K562 (cell line): ENCODE measurements around the gene ATP2A1. TPM values are rescaled to one million over a fixed set of nuclear protein-coding genes. Genes with fewer than 3 reads are reported as not detected.

Experiments
- E2F3 ChIP-seq: fragments of 250-450 bp; sonication (Bioruptor Pico); IDR thresholded peaks from 2 replicates; pipeline ENCODE4 v1.4.0; 2020; ENCODE audit warnings: mild to moderate bottlenecking
- E2F5 ChIP-seq: sonication (generic); formaldehyde crosslinking; IDR thresholded peaks from 2 replicates; pipeline ENCODE4 v1.8.0; 2022; ENCODE audit warnings: mild to moderate bottlenecking, missing genetic modification reagents
- EZH2 ChIP-seq: IDR thresholded peaks from 2 replicates; pipeline ENCODE4 v1.6.1; 2012; ENCODE audit warnings: low read depth, mild to moderate bottlenecking, inconsistent platforms, low read length, borderline replicate concordance
- FOSL1 ChIP-seq: fragments of 200-800 bp; sonication (Bioruptor generic); conservative IDR thresholded peaks from 2 replicates; pipeline ENCODE4 v1.6.1; 2016; ENCODE audit warnings: missing genetic modification characterization, missing compliant biosample characterization
- GABPA ChIP-seq: fragments of 200-800 bp; sonication (Bioruptor generic); conservative IDR thresholded peaks from 2 replicates; pipeline ENCODE4 v1.6.1; 2016; ENCODE audit warnings: low read depth, missing genetic modification characterization, missing compliant biosample characterization
- GABPB1 ChIP-seq: sonication (generic); formaldehyde crosslinking; IDR thresholded peaks from 2 replicates; pipeline ENCODE4 v1.8.0; 2022; ENCODE audit warnings: mild to moderate bottlenecking, missing genetic modification reagents
- HDAC1 ChIP-seq, 2 experiments: fragments of 450-650 bp; IDR thresholded peaks; 2 replicates each; pipeline ENCODE4 v1.6.1; 2016 to 2017; ENCODE audit warnings: inconsistent platforms in 1 of 2, mild to moderate bottlenecking in 1 of 2, moderate library complexity in 1 of 2
- HMBOX1 ChIP-seq: sonication (generic); IDR thresholded peaks from 2 replicates; pipeline ENCODE4 v1.6.1; 2016
- HMG20A ChIP-seq: fragments of 450-650 bp; formaldehyde crosslinking; conservative IDR thresholded peaks from 2 replicates; pipeline ENCODE4 v1.4.0; 2020; ENCODE audit warnings: mild to moderate bottlenecking, mixed read lengths
- PURB ChIP-seq: sonication (generic); formaldehyde crosslinking; IDR thresholded peaks from 2 replicates; pipeline ENCODE4 v1.9.0; 2021; ENCODE audit warnings: low read depth, mild to moderate bottlenecking, missing genetic modification reagents
- RAD51 ChIP-seq: fragments of 450-650 bp; IDR thresholded peaks from 2 replicates; pipeline ENCODE4 v1.7.1; 2016; ENCODE audit warnings: low read depth, mild to moderate bottlenecking, borderline replicate concordance
- TFAM ChIP-seq: fragments of 250-450 bp; sonication (Bioruptor Pico); conservative IDR thresholded peaks from 2 replicates; pipeline ENCODE4 v1.5.0; 2021; ENCODE audit warnings: mild to moderate bottlenecking, moderate library complexity
- USF2 ChIP-seq: sonication (generic); formaldehyde crosslinking; IDR thresholded peaks from 2 replicates; pipeline ENCODE4 v1.5.0; 2020; ENCODE audit warnings: missing genetic modification reagents
- ZBTB5 ChIP-seq: fragments of 450-650 bp; IDR thresholded peaks from 2 replicates; pipeline ENCODE4 v1.6.1; 2017; ENCODE audit warnings: antibody characterized with exemption
- ZC3H4 ChIP-seq: sonication (generic); formaldehyde crosslinking; IDR thresholded peaks from 2 replicates; pipeline ENCODE4 v1.9.0; 2021; ENCODE audit warnings: missing genetic modification reagents, borderline replicate concordance
- ZNF436 ChIP-seq: fragments of 250-450, 450-650 bp; sonication (Bioruptor Pico); formaldehyde crosslinking; IDR thresholded peaks from 2 replicates; pipeline ENCODE4 v1.7.0; 2020; ENCODE audit warnings: mild to moderate bottlenecking
- ZNF444 ChIP-seq: fragments of 250-450 bp; sonication (Bioruptor Pico); IDR thresholded peaks from 2 replicates; pipeline ENCODE4 v1.4.0; 2020; ENCODE audit warnings: mild to moderate bottlenecking, moderate library complexity
- ZNF609 ChIP-seq: sonication (generic); formaldehyde crosslinking; IDR thresholded peaks from 2 replicates; pipeline ENCODE4 v1.8.1; 2023; ENCODE audit warnings: missing genetic modification reagents, mild to moderate bottlenecking, borderline replicate concordance
- polyA plus RNA-seq, 8 experiments: library from polyadenylated mRNA; depleted of rRNA in 4 of 8; stranded (reverse) in 5 of 8; unstranded in 3 of 8; fragments of >200 nt; fragmentation: Nextera tagmentation in 2 of 8; fragmentation: Illumina TruSeq in 1 of 8; extraction: Ambion mirVana in 2 of 8; extraction: Trizol in 1 of 8; gene quantifications; 2 replicates each; pipeline versions ENCODE4 v1.2.1 to v1.2.3, GENCODE V29; 2011 to 2014; ENCODE audit warnings: inconsistent platforms in 1 of 8, missing spikeins in 1 of 8
- total RNA-seq, 7 experiments: library from RNA; depleted of rRNA in 6 of 7; stranded (reverse); fragments of >200 nt in 6 of 7; fragmentation: Illumina TruSeq in 2 of 7; extraction: Trizol in 2 of 7; gene quantifications; 2 replicates each; pipeline versions ENCODE4 v1.2.1 to v1.2.3, GENCODE V29; 2011 to 2021; ENCODE audit warnings: low replicate concordance in 1 of 7

ATP2A1 gene
- total and polyA plus RNA-seq, 9 of the 15 experiments (the other 6 are each of a cell fraction or from before 2014, with no cell fraction given) = 0.25 to 2.6 (median 0.65) TPM

GRCh38 chr16:28846080-28846932, 32.0 kb upstream of the ATP2A1 start, which contains the start of gene TUFM (continued):
- TF ChIP-seq TFAM (CRISPR knock-in tag) (no peak), USF2 (CRISPR knock-in tag) (no peak), ZC3H4 (no peak), E2F5 (no peak), GABPB1 (CRISPR knock-in tag) (peak; percentile 99), ZNF609 (no peak), HMBOX1 (no peak), HDAC1 (IDR thresholded peaks at IDR 0.05) (peak in 1 of 2 experiments; percentile 85; a peak in 2 of 4 replicates), ZBTB5 (no peak), ZNF444 (no peak), EZH2 (no peak), GABPA (tag) (peak; percentile 100), E2F3 (CRISPR knock-in tag) (no peak), HMG20A (CRISPR knock-in tag) (no peak), RAD51 (0 out of 2 replicates have a peak, but pooled peaks have one; percentile 25), ZNF436 (CRISPR knock-in tag) (no peak), PURB (no peak), FOSL1 (tag) (peak; percentile 51)
